Activated CD4-positive, CD25-positive, alpha-beta regulatory T cell (primary cell): ENCODE results near the gene CLHC1.
"Not testable (repeated sequence)": the region's sequence is repeated elsewhere in the genome, so short reads cannot be mapped to it uniquely, and the experiment has no call there.

ENCODE experiments used
- DNase-seq, 4 experiments: peaks; one replicate each; lab custom pipeline; 2025; lab: John Stamatoyannopoulos, UW

Gene CLHC1

DNA sequence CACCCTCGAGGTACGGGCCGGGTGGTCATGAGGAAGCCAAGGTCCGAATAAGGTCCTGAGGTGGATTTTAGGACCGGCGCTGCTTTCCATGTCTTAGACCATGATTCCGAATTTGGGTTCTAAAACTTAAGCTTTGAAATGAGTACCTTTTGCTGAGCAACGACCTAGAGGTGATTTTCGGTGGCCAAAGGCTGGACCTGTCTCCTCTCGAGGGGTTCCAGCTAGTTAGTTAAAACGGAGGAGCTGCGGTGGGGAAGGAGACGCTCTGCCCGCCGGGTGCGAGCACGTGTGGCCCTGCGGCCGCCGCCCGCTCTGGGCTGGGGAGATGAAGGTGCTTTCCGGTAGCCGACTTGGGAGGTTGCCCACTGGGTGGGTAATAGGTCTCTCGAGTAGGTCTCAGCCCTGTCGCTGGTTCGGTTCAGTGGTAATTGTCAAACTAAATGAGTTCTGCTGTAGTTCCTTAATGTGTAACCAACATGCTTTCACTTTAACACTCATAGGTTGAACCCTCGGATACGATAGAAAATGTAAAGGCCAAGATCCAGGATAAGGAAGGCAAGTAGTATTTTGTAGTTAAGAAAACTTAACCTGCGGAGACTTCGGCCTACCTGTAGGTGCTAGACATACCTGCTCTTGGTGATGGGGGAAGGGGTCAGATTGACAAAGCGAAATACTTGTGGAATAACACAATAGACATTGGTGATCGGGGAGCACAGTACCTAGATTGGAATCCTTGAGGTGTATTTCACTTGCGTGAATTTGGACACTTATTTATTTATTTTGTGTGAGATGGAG lies 967 bp upstream of the CLHC1 start:
- DNase-seq: peak; percentile 14 to 22 (median 20)

DNA sequence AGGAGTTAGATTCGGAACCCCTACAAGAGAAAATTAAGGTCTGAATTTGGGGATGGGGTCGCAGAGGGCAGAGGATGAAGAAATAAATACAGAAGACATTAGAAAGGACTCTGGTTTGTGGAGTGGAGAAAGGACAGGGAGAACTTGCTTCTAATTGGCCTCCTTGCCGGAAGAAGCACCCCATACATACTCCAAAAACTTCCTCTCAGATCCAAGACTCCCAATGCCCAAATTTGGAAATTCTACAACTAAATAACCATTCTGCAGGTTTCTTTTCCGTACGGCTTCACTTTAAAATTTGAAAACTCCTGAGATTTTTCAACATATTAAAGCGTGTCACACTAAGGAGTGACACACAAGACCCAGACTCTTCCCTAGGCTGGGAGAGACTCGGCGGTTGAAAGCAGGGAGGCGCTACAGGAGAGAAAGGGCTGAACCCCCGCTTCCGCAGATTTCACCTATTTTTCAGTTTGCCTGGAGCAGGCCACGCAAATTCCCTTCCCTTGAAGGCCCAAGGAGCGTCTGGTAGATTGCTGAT lies 478 bp downstream of the CLHC1 start:
- DNase-seq: no peak

DNA sequence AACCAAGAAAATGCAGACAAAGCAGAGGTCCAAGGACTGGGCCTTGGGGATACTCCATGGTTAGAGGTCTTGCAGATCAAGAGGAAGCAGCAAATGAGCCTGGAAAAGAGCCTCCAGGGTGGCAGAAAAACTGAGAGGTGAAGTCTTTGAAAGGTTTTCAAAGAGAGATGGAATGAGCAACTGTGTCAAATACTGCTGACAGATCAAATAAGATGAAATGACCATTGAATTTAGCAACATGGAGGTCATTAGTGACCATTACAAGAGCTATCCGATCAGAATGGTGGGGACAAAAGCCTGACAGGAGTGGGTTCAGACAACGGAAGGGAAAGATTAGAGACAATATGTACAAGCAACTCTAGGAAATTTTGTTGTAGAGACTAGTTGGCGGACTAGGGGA lies 1.5 kb downstream of the CLHC1 start:
- DNase-seq: no peak

DNA sequence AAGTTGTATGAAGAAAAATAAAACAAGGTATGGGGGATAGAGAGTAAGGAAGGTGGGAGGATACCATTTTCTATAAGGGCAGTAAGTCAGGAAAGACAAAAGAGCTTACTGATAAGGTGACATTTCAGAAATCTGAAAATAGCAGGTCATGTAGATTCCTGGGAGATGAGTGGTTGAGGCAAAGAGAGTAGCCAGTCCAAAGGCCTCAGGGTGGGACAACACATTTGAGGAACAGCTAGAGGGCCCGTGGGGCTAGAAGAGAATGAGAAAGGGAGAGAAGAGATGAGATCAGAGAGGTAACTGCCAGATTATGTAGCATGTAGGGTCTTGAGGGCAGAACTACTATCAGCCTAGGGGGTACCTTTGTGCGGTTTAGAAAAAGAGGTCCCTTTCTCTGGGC lies 2.9 kb downstream of the CLHC1 start:
- DNase-seq: no peak

DNA sequence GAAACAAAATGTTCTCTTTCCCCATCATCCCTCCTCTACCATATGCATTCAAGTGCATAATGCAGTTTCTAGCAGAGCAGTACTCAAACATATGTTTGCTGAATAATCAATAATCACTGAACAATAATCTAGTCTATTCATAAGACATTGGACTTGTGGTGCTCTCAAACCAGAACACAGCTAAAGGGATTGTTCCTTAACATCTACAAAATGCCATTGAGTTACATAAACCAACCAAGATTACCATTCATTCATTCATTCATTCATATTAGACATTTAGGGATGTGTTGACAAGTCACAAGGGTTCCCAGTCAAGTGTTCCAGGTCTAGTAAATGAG lies 3.9 kb downstream of the CLHC1 start:
- DNase-seq: no peak

DNA sequence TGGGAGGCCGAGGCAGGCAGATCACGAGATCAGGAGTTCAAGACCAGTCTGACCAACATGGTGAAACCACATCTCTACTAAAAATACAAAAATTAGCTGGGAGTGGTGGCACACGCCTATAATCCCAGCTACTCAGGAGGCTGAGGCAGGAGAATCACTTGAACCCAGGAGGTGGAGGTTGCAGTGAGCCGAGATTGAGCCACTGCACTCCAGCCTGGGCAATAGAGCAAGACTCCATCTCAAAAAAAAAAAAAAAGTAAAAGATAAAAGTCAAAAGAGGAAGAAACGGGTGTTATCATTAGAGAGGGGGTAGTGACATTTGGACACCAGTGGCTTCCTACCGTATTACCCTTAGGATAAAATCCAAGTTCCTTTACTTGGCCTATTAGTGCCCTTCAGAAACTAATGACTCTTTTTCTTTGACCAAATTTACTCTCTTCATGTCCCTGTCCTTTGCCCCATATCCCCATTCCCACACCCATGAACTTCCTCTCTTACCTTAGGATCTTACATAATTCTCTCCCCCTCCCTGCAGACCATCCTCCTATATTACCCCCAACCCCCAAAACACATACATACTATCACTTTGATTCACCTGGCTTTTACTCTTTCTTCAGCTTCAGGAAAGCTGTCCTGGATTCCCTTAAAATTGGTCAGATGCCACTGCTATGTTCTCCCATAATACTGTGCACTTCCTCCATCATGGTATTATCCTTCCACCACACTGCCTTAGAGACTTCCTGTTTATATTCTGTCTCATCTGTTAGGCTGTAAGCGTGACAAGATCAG lies 4.5 kb downstream of the CLHC1 start:
- DNase-seq: not testable (repeated sequence)

DNA sequence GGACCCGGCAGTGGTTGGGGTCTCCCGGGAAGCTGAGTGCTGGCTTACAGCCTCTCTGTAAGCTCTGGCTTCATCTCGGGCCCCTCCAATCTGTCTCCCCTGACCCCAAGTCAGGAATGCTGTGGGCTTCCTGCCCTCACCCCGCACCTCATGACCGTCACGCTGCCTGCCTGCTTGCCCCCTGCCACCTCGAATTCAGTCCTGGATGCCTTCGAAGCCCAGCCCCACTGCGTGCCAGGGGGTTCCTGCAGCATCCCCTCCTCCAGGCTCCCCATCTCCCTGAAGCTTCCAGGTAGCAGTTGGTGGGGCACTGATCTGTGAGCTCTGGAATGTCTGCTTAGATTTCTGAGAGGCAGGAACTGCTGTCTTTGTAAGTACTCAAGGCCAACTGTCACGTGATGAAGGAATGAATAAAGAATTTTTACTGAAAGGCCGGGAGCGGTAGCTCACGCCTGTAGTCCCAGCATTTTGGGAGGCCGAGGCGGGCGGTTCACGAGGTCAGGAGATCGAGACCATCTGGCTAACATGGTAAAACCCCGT lies 6.5 kb downstream of the CLHC1 start:
- DNase-seq: no peak

DNA sequence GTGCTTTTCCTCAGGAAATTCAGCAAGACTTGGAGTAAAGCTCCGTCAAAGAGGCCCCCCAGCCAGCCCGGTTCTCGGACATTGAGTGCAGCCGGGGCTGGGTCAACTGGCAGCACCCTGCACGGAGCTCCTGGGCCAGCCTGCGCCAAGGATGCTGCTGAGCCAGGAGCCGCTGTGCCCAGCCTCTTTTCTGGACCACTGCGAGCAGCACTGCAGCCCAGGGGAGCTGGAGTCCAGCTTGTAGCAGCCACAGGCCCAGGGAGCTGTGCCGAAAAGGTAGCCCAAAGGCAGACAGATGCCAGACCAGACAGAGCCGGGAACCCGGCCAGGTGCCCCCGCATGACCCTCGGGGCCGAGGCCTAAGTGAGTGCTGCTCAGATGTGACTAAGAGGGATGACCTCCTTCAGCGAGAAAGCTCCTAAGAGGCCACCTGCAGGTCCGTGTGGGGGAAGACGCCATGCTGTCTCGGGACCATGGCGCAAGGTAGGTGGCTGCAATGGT lies 7.3 kb downstream of the CLHC1 start:
- DNase-seq: no peak

- no peak for DNase-seq
These were observed 7.9 kb downstream of the CLHC1 start for GRCh38 chr2:55223958-55224760.

- no peak for DNase-seq
These were observed 18.3 kb downstream of the CLHC1 start for GRCh38 chr2:55213822-55214221.

DNA sequence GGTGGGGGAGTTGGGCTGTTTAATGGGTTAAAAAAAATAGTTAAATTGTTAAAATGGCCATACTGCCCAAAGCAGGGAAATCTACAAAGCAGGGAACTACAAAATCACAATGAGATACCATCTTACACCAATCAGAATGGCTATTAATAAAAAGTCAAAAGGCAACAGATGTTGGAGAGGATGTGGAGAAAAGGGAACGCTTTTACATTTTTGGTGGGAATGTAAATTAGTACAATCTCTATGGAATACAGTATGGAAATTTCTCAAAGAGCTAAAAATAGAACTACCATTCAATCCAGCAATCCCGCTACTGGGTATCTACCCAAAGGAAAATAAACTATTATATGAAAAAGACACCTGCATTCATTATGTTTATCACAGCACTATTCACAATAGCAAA lies 27.1 kb downstream of the CLHC1 start:
- DNase-seq: no peak

GRCh38 chr2:55204536-55204935 lies 27.6 kb downstream of the CLHC1 start:
- no peak for DNase-seq

DNA sequence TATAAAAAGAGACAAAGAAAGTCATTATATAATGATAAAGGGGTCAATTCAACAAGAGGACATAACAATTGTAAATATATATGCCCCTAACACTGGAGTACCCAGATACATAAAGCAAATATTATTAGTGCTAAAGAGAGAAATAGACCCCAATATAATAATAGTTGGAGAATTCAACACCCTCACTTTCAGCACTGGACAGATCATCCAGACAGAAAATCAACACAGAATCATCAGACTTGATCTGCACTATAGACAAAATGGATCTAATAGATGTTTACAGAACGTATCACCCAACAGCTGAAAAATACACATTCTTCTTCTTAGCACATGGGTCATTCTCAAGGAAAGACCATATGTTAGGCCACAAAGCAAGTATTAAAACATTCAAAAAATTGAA lies 31.7 kb downstream of the CLHC1 start:
- DNase-seq: no peak

DNA sequence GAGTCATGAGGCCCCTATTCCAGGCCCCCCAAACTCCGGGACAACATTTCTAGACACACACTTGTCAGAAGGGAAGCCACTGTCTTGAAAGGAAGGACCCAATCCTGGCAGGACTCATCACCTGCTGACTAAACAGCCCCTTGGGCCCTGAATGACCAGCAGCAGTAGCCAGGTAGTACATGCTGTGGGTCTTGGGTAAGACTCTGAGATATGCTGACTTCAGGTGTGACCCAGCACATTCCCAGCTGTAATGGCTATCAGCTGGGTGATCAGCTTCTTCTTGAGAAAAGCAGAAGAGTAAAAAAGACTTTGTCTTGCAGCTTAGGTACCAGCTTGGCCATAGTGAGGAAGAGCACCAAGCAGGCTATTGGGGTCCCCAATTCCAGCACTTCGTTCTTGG lies 35.6 kb downstream of the CLHC1 start:
- no peak for DNase-seq

- DNase-seq: not testable (repeated sequence)
These were observed 40.2 kb downstream of the CLHC1 start for GRCh38 chr2:55191888-55192287.

DNA sequence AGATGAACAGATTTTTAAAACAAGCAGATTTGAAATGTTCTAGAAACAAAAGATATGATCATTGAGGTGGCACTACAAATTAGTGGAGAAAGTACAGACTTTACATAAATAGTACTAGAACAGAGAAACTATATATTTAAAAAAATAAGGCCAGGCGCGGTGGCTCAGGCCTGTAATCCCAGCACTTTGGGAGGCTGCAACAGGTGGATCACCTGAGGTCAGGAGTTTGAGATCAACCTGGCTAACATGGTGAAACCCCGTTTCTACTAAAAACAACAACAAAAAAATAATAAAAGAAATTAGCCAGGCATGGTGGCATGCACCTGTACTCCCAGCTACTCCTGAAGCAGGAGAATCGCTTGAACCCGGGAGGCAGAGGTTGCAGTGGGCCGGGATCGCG lies 45.3 kb downstream of the CLHC1 start:
- DNase-seq: not testable (repeated sequence)

- no peak for DNase-seq
These were observed 51.7 kb downstream of the CLHC1 start for GRCh38 chr2:55180374-55180773.

DNA sequence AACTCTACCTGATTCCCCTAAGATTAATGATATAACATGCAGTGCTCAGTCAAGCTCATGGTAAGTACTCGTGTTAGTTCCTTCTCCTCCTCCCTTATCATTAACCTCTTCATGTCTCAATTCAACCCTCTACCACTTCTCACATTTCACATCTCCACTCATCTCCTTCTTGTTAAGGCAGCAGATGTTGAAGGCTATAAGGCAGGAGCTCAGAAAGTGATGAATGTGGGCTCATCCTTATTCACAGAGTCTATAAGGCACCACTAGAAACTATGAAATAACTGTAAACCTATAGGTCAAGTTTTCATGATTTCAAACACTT lies 56.0 kb downstream of the CLHC1 start:
- DNase-seq: no peak

- no peak for DNase-seq
These were observed 56.6 kb downstream of the CLHC1 start for GRCh38 chr2:55175254-55176093.

GRCh38 chr2:55173438-55174054 lies 58.5 kb downstream of the CLHC1 start:
- no peak for DNase-seq

DNA sequence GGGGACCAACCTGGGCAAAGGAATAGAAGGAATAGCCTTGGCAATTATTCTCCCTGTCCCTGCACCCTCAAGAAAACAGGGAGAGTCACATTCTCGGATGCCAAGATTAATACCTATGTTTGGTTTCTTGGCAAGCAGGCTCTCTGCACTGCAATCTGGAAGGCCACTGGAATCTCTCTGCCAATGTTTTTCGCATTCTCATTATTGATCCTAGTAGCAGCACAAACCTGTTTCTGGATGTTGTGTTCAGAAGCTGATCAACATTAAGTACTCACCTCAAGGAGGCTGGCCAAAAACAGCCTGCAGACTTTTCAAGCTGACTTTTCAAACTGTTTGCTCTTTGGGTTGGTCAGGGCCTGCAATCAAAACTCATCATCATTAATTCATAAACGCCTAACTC lies 62.2 kb downstream of the CLHC1 start:
- DNase-seq: no peak
